Tibial nerve (tissue), 4 donors: ENCODE results near the gene MORN3. TPM values are rescaled to one million over a fixed set of nuclear protein-coding genes. Genes with fewer than 3 reads are reported as not detected.

ENCODE experiments used
- DNase-seq, 2 donors: peaks; one replicate each; pipeline ENCODE4 v3.0.0-alpha.2; 2019; ENCODE audit warnings: low spot score in 2 of 2
- H3K27ac ChIP-seq, 4 donors: fragments of 200-600 bp; sonication (generic) in 3 of 4; one replicate each; pipeline ENCODE4 v1.5.1; 2017 to 2019; ENCODE audit warnings: mild to moderate bottlenecking in 1 of 4
- H3K27me3 ChIP-seq, 2 donors: fragments of 200-600 bp; sonication (generic) in 1 of 2; one replicate each; pipeline versions ENCODE4 v1.5.1 to v1.6.0; 2017 to 2019
- H3K36me3 ChIP-seq, 3 donors: fragments of 200-600 bp; sonication (generic); one replicate each; pipeline ENCODE4 v1.5.1; 2018 to 2019
- H3K4me1 ChIP-seq, 4 donors: fragments of 200-600 bp; sonication (generic) in 3 of 4; one replicate each; pipeline ENCODE4 v1.5.1; 2017 to 2019
- H3K4me3 ChIP-seq, 4 donors: fragments of 200-600 bp; sonication (generic) in 3 of 4; one replicate each; pipeline ENCODE4 v1.5.1; 2017 to 2019; ENCODE audit warnings: mild to moderate bottlenecking in 1 of 4, moderate library complexity in 1 of 4
- H3K9me3 ChIP-seq, 4 donors: fragments of 200-600 bp; sonication (generic) in 3 of 4; one replicate each; pipeline ENCODE4 v1.5.1; 2017 to 2019
- CTCF ChIP-seq, 5 experiments: fragments of 200-600 bp in 3 of 5; fragments of 450-650 bp in 2 of 5; sonication (generic) in 3 of 5; IDR thresholded peaks; one replicate each; pipeline ENCODE4 v1.5.1; 2016 to 2019; ENCODE audit warnings: antibody characterized with exemption in 5 of 5, mild to moderate bottlenecking in 3 of 5, moderate library complexity in 2 of 5
- EP300 ChIP-seq, 2 donors: sonication (generic); formaldehyde crosslinking; IDR thresholded peaks; one replicate each; pipeline ENCODE4 v1.6.1; 2017; ENCODE audit warnings: antibody characterized with exemption in 2 of 2, mild to moderate bottlenecking in 1 of 2
- POLR2A ChIP-seq, 2 donors: fragments of 450-650 bp; IDR thresholded peaks; one replicate each; pipeline ENCODE4 v1.6.1; 2017; ENCODE audit warnings: antibody characterized with exemption in 2 of 2, mild to moderate bottlenecking in 2 of 2, moderate library complexity in 2 of 2
- WGBS, 2 donors: methylation state at CpG; one replicate each; pipeline ENCODE4 v1.1.5; 2018; 5-methylcytosine and 5-hydroxymethylcytosine counted together
- total RNA-seq, 4 donors: library from RNA; depleted of rRNA; stranded (reverse); fragments of >200 nt; gene quantifications; one replicate each; pipeline ENCODE4 v1.1.0, GENCODE V29; 2016

MORN3 gene
- total RNA-seq, 4 donors from 2014 or later, result under 0.01 TPM; not detected in 3

GRCh38 chr12:121628536-121628935 is 40.9 kb downstream of the MORN3 start:
- no peak for TF ChIP-seq CTCF (IDR thresholded peaks at IDR 0.05)
- TF ChIP-seq EP300 (IDR thresholded peaks at IDR 0.05), result no peak
- no peak for TF ChIP-seq POLR2A (IDR thresholded peaks at IDR 0.05)
- H3K9me3 ChIP-seq, result no peaks in the 10 kb centered on the region
- peaks cover 0 to 75% (median 58%) of the 10 kb centered on the region in 4 donors for H3K4me1 ChIP-seq
- H3K27me3 ChIP-seq, result no peaks in the 10 kb centered on the region
- peak overlapping the region in 3 of 4 donors; percentile 90 to 95 (median 91) for H3K27ac ChIP-seq
- 72 to 73% methylated on average over 5 of the region's 5 CpGs for WGBS, 2 donors
- H3K36me3 ChIP-seq, result no peaks in the 10 kb centered on the region
- no peak for DNase-seq
- peak overlapping the region in 3 of 4 donors; percentile 65 to 95 (median 67) for H3K4me3 ChIP-seq

GRCh38 chr12:121628037-121628436 is 41.4 kb downstream of the MORN3 start:
- H3K27ac ChIP-seq, result peak overlapping the region; percentile 72 to 95 (median 90)
- no peaks in the 10 kb centered on the region for H3K9me3 ChIP-seq
- 17 to 25% methylated on average over 8 of the region's 8 CpGs for WGBS, 2 donors
- peak overlapping the region; percentile 60 to 95 (median 66) for H3K4me3 ChIP-seq
- TF ChIP-seq EP300 (IDR thresholded peaks at IDR 0.05) (no peak), CTCF (IDR thresholded peaks at IDR 0.05) (no peak)
- peaks cover 0 to 71% (median 54%) of the 10 kb centered on the region in 4 donors for H3K4me1 ChIP-seq
- no peaks in the 10 kb centered on the region for H3K27me3 ChIP-seq
- H3K36me3 ChIP-seq, result no peaks in the 10 kb centered on the region
- DNase-seq, result no peak

GRCh38 chr12:121626853-121627640 is 42.4 kb downstream of the MORN3 start:
- Histone ChIP-seq H3K9me3 (no peaks in the 10 kb centered on the region), H3K27ac (peak overlapping the region; percentile 72 to 95 (median 90)), H3K4me3 (peak overlapping the region; percentile 60 to 95 (median 66)), H3K4me1 (peaks cover 0 to 62% (median 44%) of the 10 kb centered on the region in 4 donors), H3K27me3 (no peaks in the 10 kb centered on the region), H3K36me3 (no peaks in the 10 kb centered on the region)
- 1% methylated on average over 32 to 39 of the region's 53 CpGs for WGBS, 2 donors
- DNase-seq, result peak; percentile 19 to 44
- TF ChIP-seq CTCF (IDR thresholded peaks at IDR 0.05) (peak in 1 of 5 experiments; percentile 16), POLR2A (IDR thresholded peaks at IDR 0.05) (no peak), EP300 (IDR thresholded peaks at IDR 0.05) (peak in 1 of 2 donors; percentile 8)

- Histone ChIP-seq H3K27me3 (no peaks in the 10 kb centered on the region), H3K4me1 (peaks cover 0 to 54% (median 38%) of the 10 kb centered on the region in 4 donors), H3K36me3 (no peaks in the 10 kb centered on the region), H3K4me3 (peak within 1 kb of the TSS; percentile 60 to 95 (median 66)), H3K9me3 (no peaks in the 10 kb centered on the region), H3K27ac (peak within 1 kb of the TSS; percentile 72 to 95 (median 90))
- WGBS, 2 donors, result 1 to 4% methylated on average over 19 to 62 of the region's 92 CpGs
- DNase-seq, result peak; percentile 94
- TF ChIP-seq POLR2A (IDR thresholded peaks at IDR 0.05) (peak; percentile 68 to 90), EP300 (IDR thresholded peaks at IDR 0.05) (peak; percentile 24 to 64), CTCF (IDR thresholded peaks at IDR 0.05) (peak in 2 of 5 experiments; percentile 67 to 78)
These were observed 43.2 kb downstream of the MORN3 start, which contains the start of gene ORAI1 for GRCh38 chr12:121626087-121626852. Gene ORAI1, plus strand, starts transcription at chr12:121626530.
